Activated CD8-positive, alpha-beta memory T cell treated with anti-CD3 and anti-CD28 coated beads, Interleukin-2, amount 50 U/mL, for 1 hour (primary cell): Measurements from ENCODE around the gene FOS.
A peak's percentile ranks its signal among the peaks of the same experiment; 100 is the strongest.
"Not testable (repeated sequence)": the region's sequence is repeated elsewhere in the genome, so short reads cannot be mapped to it uniquely, and the experiment has no call there.

Source experiments
- DNase-seq: peaks from one replicate; pipeline ENCODE4 v3.0.0-alpha.2; 2020; ENCODE audit errors: extremely low read depth

FOS gene

GRCh38 chr14:75278422-75279152, at the start of gene FOS:
Gene FOS, plus strand, starts transcription at chr14:75278828. Its CDS starts 155 bp downstream, at chr14:75278983.
- peak; percentile 92 for DNase-seq

GRCh38 chr14:75229661-75230139, 48.9 kb upstream of the FOS start:
- no peak for DNase-seq

DNA sequence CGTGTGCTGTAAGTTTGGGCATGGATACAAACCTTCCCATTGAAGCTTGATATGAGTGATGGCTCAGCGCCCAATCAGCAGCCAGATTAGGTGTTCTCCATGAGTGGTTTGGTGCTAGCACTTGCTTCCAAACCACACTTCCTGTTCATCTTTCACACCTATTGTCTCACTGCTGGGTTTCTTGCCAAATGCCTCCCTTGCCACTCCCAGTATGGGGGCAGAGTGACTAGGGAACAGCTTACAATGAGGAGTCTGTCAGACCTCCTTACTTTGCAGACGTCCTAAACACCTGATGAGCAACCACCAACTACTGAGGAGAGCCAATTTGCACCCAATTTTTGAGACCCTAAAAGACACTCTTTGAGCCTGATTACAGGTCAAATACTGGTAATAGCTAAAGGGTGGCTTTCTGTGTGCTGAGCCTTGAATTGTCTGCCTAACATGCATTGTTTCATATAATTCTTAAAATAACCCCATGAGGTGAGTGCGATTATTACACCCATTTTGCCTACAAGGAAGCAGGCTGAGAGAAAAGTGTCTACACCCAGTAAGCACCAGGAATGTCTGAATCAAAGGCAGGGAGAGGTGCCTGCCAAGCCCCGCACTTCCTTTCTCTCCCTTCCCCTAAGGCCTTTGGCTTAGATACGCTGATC, 48.4 kb upstream of the FOS start:
- DNase-seq, result peak; percentile 49

DNA sequence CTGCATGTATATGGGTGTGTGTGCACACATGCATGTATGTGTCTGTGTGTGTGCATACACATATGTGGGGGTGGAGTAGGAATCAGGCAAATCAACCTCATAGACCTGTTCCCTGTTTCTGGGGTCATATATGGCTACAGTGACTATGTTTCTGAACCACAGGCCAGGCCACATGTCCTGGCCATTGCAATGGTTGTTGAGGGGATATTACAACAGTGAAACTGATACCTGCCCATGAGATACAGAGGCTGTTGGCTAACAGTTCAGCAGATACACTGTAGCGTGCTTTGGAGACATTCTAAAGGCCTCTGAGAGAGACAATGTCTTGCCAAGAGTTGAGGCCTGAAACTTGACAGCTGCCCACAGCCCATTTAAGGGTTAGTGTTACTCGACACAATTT, 47.3 kb upstream of the FOS start:
- no peak for DNase-seq

DNA sequence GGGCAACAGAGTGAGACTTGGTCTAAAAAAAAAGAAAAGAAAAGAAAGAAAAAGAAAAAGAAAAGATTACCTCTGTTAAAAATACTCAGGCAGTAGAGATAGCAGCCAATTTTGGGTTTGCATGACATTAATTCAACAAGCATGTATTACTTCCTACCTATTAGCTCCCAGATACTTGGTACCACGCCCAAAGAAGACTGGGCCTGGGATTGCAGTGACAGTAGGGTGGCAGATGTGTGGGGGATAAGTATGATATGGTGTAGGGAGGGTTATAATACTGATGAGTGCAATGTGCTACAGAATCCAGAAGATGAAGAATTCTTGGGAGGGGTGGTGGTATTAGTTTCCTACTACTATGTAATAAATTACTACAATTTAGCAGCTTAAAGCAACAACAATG, 46.4 kb upstream of the FOS start:
- DNase-seq, result no peak

- peak; percentile 39 for DNase-seq
Measured at GRCh38 chr14:75232597-75232996, 46.0 kb upstream of the FOS start.

GRCh38 chr14:75234173-75235115, 44.2 kb upstream of the FOS start:
- DNase-seq, result no peak

DNA sequence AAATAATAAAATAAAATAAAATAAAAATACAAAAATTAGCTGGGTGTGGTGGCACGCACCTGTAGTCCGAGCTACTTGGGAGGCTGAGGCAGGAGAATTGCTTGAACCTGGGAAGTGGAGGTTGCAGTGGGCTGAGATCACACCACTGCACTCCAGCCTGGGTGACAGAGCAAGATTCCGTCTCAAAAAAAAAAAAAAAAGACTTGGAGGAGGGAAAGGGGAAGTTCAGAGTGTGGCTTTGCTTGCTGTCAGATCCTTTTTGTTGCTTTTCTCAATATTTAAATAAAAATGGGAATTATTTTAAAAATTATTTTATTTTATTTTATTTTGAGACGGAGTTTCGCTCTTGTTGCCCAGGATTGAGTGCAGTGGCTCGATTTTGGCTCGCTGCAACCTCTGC, 43.4 kb upstream of the FOS start:
- not testable (repeated sequence) for DNase-seq

DNA sequence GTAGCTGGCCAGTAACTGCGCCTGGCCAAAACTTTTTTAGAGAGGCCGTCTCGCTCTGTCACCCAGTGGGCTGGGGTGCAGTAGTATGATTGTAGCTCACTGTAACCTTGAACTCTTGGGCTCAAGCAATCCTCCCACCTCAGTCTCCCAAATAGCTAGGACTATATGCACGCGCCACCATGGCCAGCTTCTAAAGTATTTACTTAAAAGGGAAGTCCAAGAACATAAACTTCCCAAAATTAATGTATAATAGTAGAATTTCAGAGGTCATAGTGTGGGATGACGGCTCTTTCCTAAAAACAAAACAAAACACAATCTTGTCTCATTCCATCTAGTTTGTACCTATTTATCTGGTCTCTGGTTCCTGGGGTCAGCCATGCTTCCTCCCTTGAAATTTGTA, 42.2 kb upstream of the FOS start:
- no peak for DNase-seq

DNA sequence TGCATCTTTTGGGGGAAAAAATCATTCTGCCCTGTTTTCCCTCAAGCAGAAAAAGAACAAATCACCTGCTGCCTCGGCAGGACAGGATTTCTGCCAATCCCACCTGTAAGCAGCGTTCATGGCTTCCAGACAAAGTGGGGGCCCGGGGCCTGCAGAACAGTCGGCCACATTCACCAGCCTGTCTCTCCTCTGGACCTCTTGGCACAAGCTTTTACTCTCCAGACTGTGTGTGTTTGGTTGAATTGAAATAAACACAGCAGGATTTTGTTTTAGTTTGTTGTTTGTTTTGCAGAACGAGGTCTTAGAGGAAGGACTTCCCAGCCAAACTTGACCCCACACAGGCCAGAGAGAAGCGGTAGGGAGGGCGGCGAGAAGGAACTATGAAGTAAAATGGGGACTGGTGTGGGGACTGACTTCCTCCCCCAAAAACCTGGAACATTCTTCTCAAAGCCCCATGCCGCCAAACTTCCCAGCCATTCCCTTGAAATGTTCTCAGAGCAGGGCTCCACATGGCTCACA, 41.7 kb upstream of the FOS start:
- no peak for DNase-seq

GRCh38 chr14:75238756-75239455, 39.7 kb upstream of the FOS start:
- no peak for DNase-seq

DNA sequence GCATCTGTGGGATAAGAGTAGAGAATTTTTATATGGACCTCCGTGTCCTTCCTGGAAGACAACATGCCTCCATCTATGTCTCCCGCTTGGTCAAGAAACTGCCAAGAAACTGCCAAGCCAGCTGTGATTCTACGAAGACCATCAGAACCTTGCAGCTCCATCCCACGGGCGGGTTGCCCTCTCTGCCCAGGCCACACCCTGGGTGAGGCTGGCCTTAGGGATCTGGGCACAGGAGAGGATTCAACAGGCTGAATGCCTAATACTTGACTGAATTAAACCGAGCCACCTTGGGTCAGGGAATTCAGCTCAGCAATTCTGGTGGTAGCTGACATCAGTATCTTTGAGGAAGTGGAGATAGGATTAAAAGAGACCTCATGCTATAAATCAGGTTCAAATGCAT, 37.8 kb upstream of the FOS start:
- DNase-seq, result no peak

DNA sequence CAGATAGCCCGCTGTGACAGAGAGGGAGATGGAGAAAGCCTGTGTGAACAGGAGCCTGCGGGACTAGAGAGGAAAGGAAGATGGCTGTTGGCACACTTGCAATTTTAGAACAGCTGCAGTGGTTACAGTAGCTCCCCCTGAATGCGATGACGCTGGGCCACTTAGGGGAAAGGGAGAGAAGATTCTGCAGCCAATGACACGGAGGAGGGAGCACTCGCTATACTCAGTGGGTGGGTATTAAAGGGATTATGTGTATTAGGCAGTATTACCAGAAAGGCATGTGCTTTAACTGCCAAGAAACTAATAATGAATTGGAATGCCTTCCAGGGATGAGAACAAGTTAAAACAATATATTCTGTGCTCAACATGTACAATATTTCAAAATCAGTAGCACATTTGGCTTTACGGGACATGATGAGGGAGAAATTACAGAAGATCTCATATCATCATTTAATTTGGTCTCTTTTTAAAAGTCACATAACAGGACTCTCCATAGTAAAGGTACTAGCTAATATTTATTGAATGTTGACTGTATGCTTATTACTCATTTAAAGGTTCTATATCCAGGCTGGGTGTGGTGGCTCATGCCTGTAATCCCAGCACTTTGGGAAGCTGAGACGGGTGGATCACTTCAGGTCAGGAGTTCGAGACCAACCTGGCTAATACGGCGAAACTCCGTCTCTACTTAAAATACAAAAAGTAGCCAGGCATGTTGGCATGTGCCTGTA, 35.9 kb upstream of the FOS start:
- DNase-seq, result no peak

DNA sequence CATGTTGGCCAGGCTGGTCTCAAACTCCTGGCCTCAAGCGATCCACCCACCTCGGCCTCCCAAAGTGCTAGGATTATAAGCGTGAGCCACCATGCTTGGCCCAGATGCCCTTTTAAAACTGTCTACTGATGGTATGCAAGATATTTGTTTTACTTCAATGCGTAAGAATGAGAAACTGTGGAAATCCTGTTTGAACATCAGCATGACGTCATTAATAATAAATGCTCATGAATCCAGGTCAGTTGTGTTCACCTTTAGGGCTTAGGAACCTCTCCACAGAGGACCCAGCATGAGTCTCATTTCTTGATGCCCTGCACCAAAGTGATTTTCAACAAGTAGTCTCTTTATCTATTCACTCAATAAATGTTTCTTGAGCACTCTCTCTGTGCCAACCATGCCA, 34.5 kb upstream of the FOS start:
- no peak for DNase-seq

DNA sequence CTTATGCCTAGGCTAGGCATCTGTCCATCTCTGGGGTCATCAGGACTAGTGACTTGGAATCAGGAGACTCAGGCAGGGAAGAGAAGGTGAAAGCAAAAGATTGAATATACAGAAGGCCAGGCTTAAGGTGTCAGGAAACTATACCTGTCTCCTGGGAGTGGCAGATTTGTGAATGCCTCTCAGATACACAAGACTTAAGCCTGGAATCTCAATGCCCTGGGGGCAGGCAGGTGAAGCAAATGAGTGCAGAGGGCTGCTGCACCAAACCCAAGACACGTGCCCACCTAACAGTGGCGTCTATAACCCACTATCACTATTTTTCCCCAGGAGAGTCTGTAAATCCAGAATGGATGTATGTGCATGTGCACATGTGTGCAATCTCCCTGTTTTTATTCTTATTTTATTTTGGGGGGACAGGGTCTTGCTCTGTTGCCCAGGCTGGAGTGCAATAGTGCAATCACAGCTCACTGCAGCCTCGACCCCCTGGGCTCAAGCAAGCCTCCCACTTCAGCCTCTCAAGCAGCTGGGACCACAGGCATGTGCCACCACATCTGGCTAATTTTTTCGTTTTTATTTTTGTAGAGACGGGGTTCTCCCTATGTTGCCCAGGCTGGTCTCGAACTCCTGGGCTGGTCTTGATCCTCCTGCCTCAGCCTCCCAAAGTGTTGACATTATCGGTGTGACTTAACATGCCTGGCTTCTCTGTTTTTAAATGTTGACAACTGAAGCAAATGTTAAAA, 31.9 kb upstream of the FOS start:
- no peak for DNase-seq

- DNase-seq, result peak; percentile 65
Measured at GRCh38 chr14:75247286-75247922, 31.2 kb upstream of the FOS start.

DNA sequence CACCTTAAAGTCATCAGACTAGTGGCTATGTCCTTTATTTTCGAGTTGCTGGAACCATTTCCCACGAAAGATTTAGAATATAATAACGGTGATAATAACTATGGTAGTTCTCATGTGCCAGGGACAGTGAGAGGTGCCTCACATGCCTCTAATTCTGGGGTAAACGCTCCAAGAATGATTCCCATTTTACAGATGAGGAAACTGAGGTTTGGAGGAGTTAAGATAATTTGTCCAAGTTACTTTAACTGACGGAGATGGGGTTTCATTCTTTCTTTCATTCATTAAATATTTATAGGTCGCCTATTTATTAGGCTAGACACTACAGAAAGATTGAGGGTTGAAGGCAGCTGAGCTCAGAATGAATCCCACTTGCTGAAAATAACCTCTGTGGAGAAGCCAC, 30.7 kb upstream of the FOS start:
- no peak for DNase-seq

DNA sequence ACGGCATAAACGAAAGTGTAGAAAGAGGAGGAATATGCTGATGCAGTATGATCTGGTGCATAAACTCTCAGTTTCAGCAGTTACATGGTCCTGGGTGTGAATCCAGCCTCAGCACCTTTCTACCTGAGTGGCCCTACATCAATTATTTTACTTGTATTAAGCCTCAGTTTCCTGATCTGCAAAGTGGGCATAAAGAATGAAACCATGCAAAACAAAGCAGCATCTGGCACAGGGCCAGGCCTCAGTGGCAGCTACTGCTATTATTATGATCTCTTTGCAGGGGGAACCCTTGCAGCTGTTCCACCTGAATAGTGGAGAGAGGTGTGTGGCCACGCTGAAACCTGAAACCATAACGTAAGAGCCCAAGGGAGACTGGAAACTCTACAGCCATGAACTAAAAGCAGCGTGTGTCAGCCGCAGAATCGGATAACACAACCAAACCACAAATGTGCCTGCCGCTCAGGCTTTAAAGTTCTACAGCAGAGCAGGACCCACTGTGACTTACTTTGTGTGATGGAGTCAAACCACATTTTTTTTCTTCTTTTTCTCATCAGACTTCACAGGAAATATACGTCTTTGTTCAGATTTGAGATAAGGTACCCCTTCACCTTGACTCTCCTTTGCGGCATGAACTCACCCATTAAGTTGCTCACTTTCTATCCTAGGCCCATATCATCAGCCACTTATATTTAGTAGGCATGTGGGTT, 29.2 kb upstream of the FOS start:
- peak; percentile 89 for DNase-seq

DNA sequence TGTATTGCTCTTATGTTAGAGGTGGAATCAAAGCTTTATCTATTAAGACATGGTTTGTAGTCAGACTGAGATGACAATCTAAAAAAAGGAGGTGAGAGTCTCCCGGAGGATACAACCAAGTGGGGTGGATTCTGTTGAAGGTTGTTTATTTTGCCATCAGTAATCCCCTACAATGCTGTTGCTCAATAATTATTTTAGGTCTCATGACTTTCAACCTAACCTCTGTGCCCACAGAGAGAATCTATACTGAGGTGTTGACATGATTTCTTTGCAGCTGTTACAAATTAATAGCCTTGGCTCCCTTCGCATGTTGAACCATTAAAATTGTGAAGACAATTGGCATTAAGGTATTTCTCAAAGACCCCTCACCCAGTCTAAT, 28.7 kb upstream of the FOS start:
- DNase-seq, result no peak
